WTC11 (cell line): ENCODE measurements around the gene EIF5.

ENCODE experiments used
- CBFB ChIP-seq: sonication (generic); formaldehyde crosslinking; IDR thresholded peaks from 2 replicates; pipeline ENCODE4 v1.8.1; 2022; ENCODE audit warnings: mild to moderate bottlenecking, low read depth, missing genetic modification reagents
- ELF4 ChIP-seq: sonication (generic); formaldehyde crosslinking; IDR thresholded peaks from 2 replicates; pipeline ENCODE4 v1.8.1; 2022; ENCODE audit warnings: low read depth, mild to moderate bottlenecking, moderate library complexity, missing genetic modification reagents
- ESRRA ChIP-seq: sonication (generic); formaldehyde crosslinking; IDR thresholded peaks from 2 replicates; pipeline ENCODE4 v1.8.1; 2022; ENCODE audit warnings: mild to moderate bottlenecking, missing genetic modification reagents, borderline replicate concordance
- NFE2L1 ChIP-seq: sonication (generic); formaldehyde crosslinking; IDR thresholded peaks from 2 replicates; pipeline ENCODE4 v1.8.1; 2023; ENCODE audit warnings: missing genetic modification reagents
- TCF7 ChIP-seq: sonication (generic); formaldehyde crosslinking; IDR thresholded peaks from 2 replicates; pipeline ENCODE4 v1.8.0; 2022; ENCODE audit warnings: mild to moderate bottlenecking, low read depth, missing genetic modification reagents, moderate library complexity
- TEAD4 ChIP-seq: sonication (generic); formaldehyde crosslinking; IDR thresholded peaks from 2 replicates; pipeline ENCODE4 v1.8.0; 2022; ENCODE audit warnings: mild to moderate bottlenecking, missing genetic modification reagents
- TF ChIP-seq, protein P1 (sequence below): fragments of 200-600 bp; IDR thresholded peaks from 2 replicates; pipeline ENCODE4 v1.8.0; 2022; ENCODE audit warnings: antibody characterized with exemption
- TF ChIP-seq, protein P2 (sequence below): sonication (generic); formaldehyde crosslinking; conservative IDR thresholded peaks from 2 replicates; pipeline ENCODE4 v1.8.1; 2022; ENCODE audit warnings: mild to moderate bottlenecking, missing genetic modification reagents
- TF ChIP-seq, protein P3 (sequence below): sonication (generic); formaldehyde crosslinking; IDR thresholded peaks from 2 replicates; pipeline ENCODE4 v1.8.1; 2022; ENCODE audit warnings: missing genetic modification reagents, borderline replicate concordance

DNA sequence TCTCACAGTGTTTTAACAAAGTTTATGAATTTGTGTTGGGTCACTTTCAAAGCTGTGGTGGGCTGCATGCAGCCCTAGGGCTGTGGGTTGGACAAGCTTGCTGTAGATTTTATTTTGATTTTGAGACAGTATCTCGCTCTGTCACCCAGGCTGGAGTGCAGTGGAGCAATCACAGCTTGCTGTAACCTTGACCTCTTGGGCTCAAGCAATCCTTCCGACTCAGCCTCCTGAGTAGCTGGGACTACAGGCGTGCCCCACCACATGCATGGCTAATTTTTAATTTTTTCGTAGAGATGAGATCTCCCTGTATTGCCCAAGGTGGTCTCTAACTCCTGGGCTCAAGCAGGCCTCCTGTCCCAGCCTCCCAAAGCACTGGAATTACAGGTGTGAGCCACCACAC is 56.6 kb downstream of the EIF5 start:
- TF ChIP-seq, protein P1, sequence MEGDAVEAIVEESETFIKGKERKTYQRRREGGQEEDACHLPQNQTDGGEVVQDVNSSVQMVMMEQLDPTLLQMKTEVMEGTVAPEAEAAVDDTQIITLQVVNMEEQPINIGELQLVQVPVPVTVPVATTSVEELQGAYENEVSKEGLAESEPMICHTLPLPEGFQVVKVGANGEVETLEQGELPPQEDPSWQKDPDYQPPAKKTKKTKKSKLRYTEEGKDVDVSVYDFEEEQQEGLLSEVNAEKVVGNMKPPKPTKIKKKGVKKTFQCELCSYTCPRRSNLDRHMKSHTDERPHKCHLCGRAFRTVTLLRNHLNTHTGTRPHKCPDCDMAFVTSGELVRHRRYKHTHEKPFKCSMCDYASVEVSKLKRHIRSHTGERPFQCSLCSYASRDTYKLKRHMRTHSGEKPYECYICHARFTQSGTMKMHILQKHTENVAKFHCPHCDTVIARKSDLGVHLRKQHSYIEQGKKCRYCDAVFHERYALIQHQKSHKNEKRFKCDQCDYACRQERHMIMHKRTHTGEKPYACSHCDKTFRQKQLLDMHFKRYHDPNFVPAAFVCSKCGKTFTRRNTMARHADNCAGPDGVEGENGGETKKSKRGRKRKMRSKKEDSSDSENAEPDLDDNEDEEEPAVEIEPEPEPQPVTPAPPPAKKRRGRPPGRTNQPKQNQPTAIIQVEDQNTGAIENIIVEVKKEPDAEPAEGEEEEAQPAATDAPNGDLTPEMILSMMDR, result no peak
- TF ChIP-seq TCF7 (CRISPR knock-in tag) (no peak), ELF4 (CRISPR knock-in tag) (no peak), NFE2L1 (CRISPR knock-in tag) (no peak), ESRRA (CRISPR knock-in tag) (no peak), TEAD4 (CRISPR knock-in tag) (no peak), CBFB (CRISPR knock-in tag) (no peak)
- TF ChIP-seq, protein P2, sequence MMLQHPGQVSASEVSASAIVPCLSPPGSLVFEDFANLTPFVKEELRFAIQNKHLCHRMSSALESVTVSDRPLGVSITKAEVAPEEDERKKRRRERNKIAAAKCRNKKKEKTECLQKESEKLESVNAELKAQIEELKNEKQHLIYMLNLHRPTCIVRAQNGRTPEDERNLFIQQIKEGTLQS (CRISPR knock-in tag), result no peak
- TF ChIP-seq, protein P3, sequence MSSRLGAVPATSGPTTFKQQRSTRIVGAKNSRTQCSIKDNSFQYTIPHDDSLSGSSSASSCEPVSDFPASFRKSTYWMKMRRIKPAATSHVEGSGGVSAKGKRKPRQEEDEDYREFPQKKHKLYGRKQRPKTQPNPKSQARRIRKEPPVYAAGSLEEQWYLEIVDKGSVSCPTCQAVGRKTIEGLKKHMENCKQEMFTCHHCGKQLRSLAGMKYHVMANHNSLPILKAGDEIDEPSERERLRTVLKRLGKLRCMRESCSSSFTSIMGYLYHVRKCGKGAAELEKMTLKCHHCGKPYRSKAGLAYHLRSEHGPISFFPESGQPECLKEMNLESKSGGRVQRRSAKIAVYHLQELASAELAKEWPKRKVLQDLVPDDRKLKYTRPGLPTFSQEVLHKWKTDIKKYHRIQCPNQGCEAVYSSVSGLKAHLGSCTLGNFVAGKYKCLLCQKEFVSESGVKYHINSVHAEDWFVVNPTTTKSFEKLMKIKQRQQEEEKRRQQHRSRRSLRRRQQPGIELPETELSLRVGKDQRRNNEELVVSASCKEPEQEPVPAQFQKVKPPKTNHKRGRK (CRISPR knock-in tag), result no peak
